HG02588 (cell line): ENCODE results near the gene COL20A1.

Source experiments
- ATAC-seq: cut with Tn5 transposase; IDR thresholded peaks from one replicate; pipeline ENCODE4 v1.9.1; 2021; ENCODE audit warnings: mild to moderate bottlenecking, moderate library complexity; ENCODE audit not compliant: unreplicated experiment

COL20A1 gene

GRCh38 chr20:63359164-63359934, 66.4 kb downstream of the COL20A1 start:
- no peak for ATAC-seq

GRCh38 chr20:63359937-63360849, 67.2 kb downstream of the COL20A1 start:
- ATAC-seq: no peak

DNA sequence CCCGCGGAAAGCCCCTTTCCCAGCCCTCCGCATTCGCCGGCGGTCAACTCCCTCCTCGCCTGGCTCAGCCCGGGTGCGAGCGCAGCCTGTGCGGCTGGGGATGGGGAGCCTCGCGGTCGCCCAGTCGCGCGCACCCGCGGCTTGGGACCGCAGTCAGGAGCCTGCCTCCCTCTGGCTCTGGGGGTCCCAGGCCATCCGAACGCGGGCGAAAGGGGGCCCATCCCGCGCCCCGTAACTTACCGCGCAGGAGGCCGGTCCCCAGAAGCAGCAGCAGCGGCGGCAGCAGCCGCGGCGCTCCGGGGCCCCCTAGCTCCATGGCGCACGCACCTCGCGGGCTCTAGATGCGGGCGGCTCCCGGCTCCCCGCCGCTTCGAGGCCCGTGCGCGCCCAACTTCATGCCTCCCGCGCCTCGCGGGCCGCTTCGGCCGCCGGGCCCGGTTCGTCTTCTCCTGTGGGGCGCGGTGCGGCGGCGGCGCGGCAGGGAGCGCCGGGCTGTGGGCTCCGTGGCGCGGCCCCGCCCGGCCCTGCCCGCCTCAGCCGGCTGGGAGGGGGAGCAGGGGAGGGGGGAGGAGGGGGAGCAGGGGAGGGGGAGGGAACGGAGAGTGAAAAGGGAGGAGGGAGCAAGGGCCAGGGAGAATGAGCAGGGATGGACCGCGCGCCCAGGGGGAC, 68.0 kb downstream of the COL20A1 start, which contains the start of gene CHRNA4:
CHRNA4 (minus strand) TSS at position 500 of the 669 bp plus-strand sequence; CDS start at position 316, 184 bp downstream.
- ATAC-seq: no peak

DNA sequence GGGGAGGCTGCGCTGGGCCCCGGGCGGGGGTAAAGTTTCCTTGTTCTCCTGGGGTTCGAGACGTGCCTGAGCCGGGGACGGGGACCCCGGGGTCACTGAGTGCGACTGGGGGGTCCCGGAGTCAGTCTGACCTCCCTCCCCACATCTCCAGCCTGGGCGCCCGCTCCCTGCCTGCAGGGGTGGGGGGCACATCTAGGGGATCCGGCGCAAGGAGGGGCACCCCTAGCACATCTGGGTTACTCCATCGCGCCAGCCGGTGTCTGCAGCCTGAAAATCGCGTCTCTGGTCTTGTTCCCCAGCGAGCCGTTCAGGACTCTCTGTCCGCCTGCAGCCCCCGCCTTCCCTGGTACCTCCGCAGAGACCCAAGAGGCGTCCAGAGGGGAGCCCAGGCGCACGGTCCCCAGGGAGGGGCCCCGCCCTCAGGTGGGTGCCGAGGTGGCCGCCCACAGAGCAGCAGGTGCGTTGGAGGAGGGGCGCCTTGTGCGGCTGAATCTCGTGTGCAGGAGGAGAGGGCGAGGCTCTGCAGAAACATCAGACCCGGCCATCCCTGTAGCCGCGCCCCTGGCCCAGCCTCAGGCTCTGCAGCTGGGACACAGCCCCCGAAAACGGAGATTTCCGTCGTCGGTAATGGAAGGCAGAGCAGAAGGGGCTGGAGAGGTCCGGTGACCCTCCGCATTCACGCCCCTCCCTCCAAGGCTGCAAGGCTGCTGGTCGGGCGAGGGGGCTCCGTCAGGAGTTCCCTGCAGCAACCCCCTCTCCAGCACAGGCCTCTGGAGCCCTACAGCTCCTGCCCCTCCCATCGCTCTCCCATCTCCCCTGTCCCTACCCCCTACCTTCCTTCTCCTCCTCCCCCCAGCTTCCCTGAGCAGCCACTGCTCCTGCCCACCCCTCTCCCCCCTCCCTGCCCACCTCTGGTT, 68.8 kb downstream of the COL20A1 start:
- ATAC-seq: no peak

DNA sequence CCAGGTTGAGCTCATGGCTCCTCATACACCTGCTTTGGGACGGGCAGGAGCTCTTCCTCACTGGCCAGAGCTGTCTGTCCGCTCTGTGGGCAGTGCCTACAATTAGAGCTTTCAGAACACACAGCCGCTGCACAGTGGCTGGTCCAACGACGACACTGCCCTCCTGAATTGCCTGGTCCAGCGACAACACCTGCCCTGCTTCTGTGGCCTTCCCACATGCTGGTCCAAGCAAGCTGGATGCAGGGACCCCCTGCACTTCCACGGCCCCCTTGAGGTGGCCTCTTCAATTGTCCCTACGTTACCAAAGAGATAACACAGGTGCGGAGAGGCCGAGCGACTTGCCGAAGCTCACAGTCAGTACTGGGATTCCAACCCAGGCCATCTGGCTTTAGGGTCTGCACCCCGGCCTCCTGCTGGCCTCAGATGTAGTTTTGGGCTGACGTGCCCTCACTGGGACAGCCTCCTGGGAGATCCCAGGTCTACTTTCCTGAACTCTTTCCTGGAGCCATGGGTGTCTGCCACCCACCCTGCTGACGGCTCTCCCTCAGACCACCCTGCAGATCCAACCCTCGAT, 69.5 kb downstream of the COL20A1 start:
- no peak for ATAC-seq

DNA sequence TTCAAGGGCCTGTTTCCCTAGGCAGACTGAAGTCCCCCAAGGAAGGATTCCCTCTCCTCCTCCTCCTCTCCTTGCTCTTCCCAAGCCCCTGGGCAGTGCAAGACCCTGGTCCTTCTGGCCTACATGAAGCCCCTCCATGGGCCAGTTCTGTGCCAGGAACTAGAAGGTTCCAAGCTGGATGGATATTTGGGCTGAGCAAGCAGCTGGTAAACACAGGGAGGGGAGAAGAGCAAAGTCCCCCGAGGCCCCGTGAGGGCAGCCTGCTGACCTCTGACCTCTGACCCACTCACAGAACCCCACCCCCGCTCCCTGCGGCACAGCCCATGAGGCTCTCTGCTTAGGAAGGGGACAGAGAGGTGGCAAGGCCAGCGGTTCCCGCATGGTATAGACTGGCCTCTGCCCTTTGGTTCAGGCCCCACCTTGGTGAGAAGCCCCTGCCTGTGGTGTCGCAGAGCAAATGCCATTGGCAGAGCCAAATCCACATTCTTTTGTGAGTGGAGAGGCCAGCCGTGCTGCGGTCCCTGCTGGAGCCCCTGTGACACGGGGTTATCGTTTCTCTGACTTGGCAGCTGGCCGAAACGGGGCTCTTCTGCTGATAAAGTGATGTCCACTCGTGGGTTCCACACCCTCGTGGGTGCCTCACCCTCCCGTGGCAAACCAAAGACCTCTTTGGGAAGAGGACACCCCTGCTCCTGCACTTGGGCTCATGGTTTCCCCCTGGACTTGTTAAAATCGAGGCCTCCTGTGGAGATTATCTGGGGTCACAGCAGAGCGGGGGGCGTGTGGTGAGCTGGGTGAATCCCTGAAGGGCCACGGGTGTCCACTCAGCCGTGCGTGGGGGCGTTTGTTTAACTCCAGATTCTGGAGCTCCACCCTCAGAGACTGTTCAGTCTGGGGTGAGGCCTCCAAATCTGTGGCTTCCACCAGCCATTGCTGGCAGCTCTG, 70.3 kb downstream of the COL20A1 start:
- no peak for ATAC-seq

DNA sequence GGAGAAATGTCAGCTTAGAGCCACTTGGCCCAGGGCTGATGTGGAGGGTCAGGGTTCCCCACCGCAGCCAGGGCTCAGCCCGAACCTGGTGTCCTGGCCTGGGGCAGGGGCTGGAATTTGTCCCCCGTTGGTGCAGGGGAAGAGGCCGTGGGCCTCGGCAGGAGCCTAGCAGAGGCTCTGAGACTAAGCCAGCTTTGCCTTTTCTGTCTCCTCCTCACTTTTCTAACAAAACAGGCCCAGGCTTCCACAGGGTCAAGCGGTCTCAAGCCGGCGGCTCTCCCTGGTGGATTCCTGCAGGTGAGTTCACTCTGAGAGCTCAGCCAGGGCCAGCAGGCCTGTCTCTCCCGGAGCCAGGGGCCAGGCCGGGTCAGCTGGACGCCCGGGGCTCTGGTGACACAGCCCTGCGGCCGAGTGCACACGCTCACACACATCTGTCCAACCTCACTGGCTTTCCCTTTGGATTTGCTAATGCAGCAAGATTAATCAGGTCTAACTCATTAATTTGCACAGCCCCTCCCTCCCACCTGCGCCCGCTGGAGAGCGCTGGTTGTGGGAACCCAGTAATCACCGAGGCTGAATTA, 71.1 kb downstream of the COL20A1 start:
- no peak for ATAC-seq

GRCh38 chr20:63364801-63365585, 72.0 kb downstream of the COL20A1 start:
- ATAC-seq: no peak

GRCh38 chr20:63365601-63366389, 72.8 kb downstream of the COL20A1 start:
- ATAC-seq: no peak

DNA sequence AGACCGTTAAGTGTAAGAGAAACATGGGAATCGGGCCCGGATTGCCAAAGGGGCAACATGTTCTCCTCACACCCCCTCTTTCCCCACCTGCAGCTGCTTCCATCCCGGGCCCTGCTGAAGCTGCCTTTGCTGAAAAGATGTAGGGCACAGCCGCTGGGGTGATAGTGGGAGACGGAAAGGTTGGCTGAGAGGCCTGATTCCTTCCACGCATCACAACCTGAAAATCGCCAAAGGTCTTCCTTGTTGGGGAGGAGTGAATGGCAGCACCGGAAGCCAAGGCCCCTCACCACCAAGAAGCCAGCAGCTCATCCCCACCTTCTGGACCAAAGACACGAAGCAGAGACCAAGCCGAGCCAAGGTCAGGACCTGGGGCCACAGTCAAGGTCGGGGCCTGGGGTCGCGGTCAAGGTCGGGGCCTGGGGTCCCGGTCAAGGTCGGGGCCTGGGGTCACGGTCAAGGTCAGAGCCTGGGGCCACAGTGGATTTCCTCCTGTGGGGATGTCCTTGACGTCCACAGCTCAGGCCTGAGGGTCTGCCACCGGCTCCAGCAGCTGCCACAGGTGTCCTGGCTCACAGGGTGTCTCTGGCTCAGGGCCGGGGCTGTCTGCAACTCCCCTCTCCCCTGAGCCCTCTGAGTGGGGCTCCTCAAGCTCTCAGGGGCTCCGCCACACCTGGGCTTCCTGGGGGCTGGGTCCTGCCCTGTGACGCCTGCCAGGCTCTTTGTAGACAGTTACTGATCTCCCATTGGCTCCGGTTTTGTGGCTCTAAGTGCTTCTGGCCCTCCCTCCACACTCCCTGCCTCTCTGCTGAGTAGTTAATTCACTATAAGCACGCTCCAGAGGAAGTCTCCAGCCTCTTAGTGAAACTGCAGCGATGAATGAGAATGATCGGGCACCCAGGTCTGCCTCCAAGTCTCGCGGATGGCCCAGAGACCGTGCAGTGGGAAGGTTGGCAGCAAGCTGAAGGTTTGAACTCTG, 73.7 kb downstream of the COL20A1 start:
- no peak for ATAC-seq

- ATAC-seq: no peak
Measured at GRCh38 chr20:63367446-63368055, 74.6 kb downstream of the COL20A1 start.

DNA sequence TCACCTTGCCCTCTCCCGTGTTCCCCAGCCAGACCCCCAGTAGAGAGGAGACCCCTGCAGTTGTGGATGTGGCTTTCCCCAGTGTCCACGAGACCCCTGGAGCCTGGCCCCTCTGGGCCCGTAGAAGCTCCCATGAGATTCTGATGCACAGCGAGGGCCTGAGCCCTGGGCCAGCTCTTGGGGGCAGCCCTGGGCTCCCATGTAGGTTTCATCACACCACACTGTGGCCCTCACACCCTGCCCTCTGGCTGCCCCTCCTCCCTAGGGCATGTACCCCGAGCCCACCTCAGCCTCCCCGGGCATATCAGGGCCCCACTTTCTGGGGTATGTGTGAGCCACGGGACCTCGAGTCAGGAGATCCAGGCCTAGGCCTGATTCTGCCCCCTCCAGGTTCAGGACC, 75.2 kb downstream of the COL20A1 start:
- ATAC-seq: no peak

DNA sequence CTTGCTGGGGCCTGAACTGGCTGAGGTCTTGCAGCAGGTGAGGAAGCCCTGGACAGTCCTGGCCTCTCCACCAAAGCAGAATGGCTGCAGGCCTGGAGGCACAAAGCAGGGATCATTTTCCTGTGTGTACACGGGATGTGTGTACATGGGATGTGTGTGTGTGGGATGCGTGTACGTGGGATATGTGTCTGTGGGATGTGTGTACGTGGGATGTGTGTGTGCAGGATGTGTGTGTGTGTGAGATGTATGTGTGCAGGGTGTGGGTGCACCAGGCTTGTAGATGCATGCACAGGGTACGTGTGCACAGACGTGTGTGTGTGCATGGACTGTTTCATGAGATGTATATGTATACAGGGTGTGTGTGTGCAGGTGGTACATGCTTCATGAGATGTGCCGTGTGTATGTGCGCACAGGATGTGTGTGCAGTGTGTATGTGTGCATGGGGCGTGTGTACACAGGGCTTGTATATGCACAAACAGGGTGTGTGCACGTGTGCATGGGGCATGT, 76.1 kb downstream of the COL20A1 start:
- no peak for ATAC-seq

GRCh38 chr20:63369724-63370617, 77.0 kb downstream of the COL20A1 start:
- no peak for ATAC-seq
